Chondrocyte (in vitro differentiated cells): ENCODE results near the gene ITGA4. TPM values are rescaled to one million over a fixed set of nuclear protein-coding genes. Genes with fewer than 3 reads are reported as not detected.
A peak's percentile ranks its signal among the peaks of the same experiment; 100 is the strongest.
"Not testable (repeated sequence)": the region's sequence is repeated elsewhere in the genome, so short reads cannot be mapped to it uniquely, and the experiment has no call there.

ENCODE experiments used
- DNase-seq: peaks from one replicate; pipeline ENCODE4 v3.0.0; 2021; ENCODE audit warnings: mixed read lengths, low spot score
- H3K27ac Mint-ChIP-seq: one replicate; pipeline ENCODE4 v1.8.0; 2021; ENCODE audit warnings: mild to moderate bottlenecking, moderate library complexity, mixed read lengths; ENCODE audit not compliant: unreplicated experiment
- H3K27me3 Mint-ChIP-seq: 2 replicates; pipeline ENCODE4 v1.8.0; 2021; ENCODE audit warnings: low read depth, mixed read lengths
- H3K36me3 Mint-ChIP-seq: 2 replicates; pipeline ENCODE4 v1.8.0; 2021; ENCODE audit warnings: low read depth, mixed read lengths
- H3K4me1 Mint-ChIP-seq: 2 replicates; pipeline ENCODE4 v1.8.0; 2021; ENCODE audit warnings: low read depth, mild to moderate bottlenecking, mixed read lengths
- H3K4me3 Mint-ChIP-seq: one replicate; pipeline ENCODE4 v1.8.0; 2021; ENCODE audit warnings: mild to moderate bottlenecking, moderate library complexity, mixed read lengths; ENCODE audit not compliant: unreplicated experiment
- H3K9me3 Mint-ChIP-seq: 2 replicates; pipeline ENCODE4 v1.8.0; 2021; ENCODE audit warnings: low read depth, mixed read lengths
- CTCF ChIP-seq: fragments of 200-600 bp; sonication (generic); IDR thresholded peaks from 2 replicates; pipeline ENCODE4 v1.5.0; 2021; ENCODE audit warnings: antibody characterized with exemption, mild to moderate bottlenecking, moderate library complexity
- total RNA-seq: library from RNA; stranded (reverse); gene quantifications from 3 replicates; pipeline ENCODE4 v1.2.1, GENCODE V29; 2021

The ITGA4 gene
- total RNA-seq, 1 donor from 2014 or later = 23.0 TPM

- no peak for TF ChIP-seq CTCF
- DNase-seq = no peak
- Mint-ChIP-seq H3K27ac (no peak overlapping the region), H3K9me3 (no peaks in the 10 kb centered on the region), H3K4me3 (no peak overlapping the region), H3K4me1 (no peaks in the 10 kb centered on the region), H3K27me3 (no peaks in the 10 kb centered on the region), H3K36me3 (no peaks in the 10 kb centered on the region)
These were observed 12.5 kb upstream of the ITGA4 start for GRCh38 chr2:181444654-181445053.

GRCh38 chr2:181446985-181447384 lies 10.2 kb upstream of the ITGA4 start:
- no peak for DNase-seq
- no peak for TF ChIP-seq CTCF
- H3K27me3 Mint-ChIP-seq = no peaks in the 10 kb centered on the region
- H3K9me3 Mint-ChIP-seq = no peaks in the 10 kb centered on the region
- H3K4me3 Mint-ChIP-seq = no peak overlapping the region
- H3K4me1 Mint-ChIP-seq = no peaks in the 10 kb centered on the region
- H3K36me3 Mint-ChIP-seq = no peaks in the 10 kb centered on the region
- no peak overlapping the region for H3K27ac Mint-ChIP-seq

GRCh38 chr2:181449278-181449677 lies 7.9 kb upstream of the ITGA4 start:
- not testable (repeated sequence) for H3K27me3 Mint-ChIP-seq, H3K27ac Mint-ChIP-seq, H3K36me3 Mint-ChIP-seq, DNase-seq, H3K4me3 Mint-ChIP-seq, H3K4me1 Mint-ChIP-seq, H3K9me3 Mint-ChIP-seq

GRCh38 chr2:181454686-181455450 lies 2.3 kb upstream of the ITGA4 start:
- Mint-ChIP-seq H3K4me3 (no peak overlapping the region), H3K27me3 (no peaks in the 10 kb centered on the region), H3K4me1 (peaks cover 30% of the 10 kb centered on the region), H3K36me3 (no peaks in the 10 kb centered on the region), H3K9me3 (no peaks in the 10 kb centered on the region), H3K27ac (no peak overlapping the region)
- TF ChIP-seq CTCF = no peak
- DNase-seq = no peak

GRCh38 chr2:181456660-181457120 lies 496 bp upstream of the ITGA4 start:
- H3K27me3 Mint-ChIP-seq = no peaks in the 10 kb centered on the region
- H3K9me3 Mint-ChIP-seq = no peaks in the 10 kb centered on the region
- H3K27ac Mint-ChIP-seq = no peak overlapping the region
- no peak for TF ChIP-seq CTCF
- no peaks in the 10 kb centered on the region for H3K36me3 Mint-ChIP-seq
- peaks cover 32% of the 10 kb centered on the region for H3K4me1 Mint-ChIP-seq
- H3K4me3 Mint-ChIP-seq = peak overlapping the region; percentile 82
- no peak for DNase-seq
